ENCODE measurements around the gene MAP2K1.

- TF ChIP-seq CTCF (IDR thresholded peaks at IDR 0.05) (no peak), POLR2A (IDR thresholded peaks at IDR 0.05) (no peak)
Measured at GRCh38 chr15:66388043-66388363, 1.3 kb downstream of the MAP2K1 start.
